Endothelial cell of umbilical vein (primary cell): ENCODE measurements around the gene BRD2. TPM values are rescaled to one million over a fixed set of nuclear protein-coding genes. Genes with fewer than 3 reads are reported as not detected.

Experiments used
- BruUV-seq: library from RNA; stranded (reverse); fragments of 400-500 nt; replicated peaks from 2 replicates; lab custom pipeline; 2021; lab: Mats Ljungman, UMichigan
- CTCF ChIA-PET: fragments of 300-600, 350-600 bp; sonication (Branson Sonifier 250); formaldehyde crosslinking; loops from one replicate; lab custom pipeline; 2021; ENCODE audit warnings: antibody characterized with exemption, inconsistent platforms; lab: Charles Lee
- POLR2A ChIA-PET: fragments of 300-600, 350-600 bp; sonication (Branson Sonifier 250); formaldehyde crosslinking; loops from one replicate; lab custom pipeline; 2021; ENCODE audit warnings: antibody characterized with exemption, inconsistent platforms; lab: Charles Lee
- DNase-seq: peaks from one replicate; pipeline ENCODE4 v3.0.0-alpha.2; 2011; ENCODE audit warnings: low read depth, low spot score
- FAIRE-seq: peaks from 2 replicates; lab custom pipeline; 2011; peaks lifted over from hg19 to GRCh38; lab: Jason Lieb, UNC
- H2AFZ ChIP-seq: 2 replicates; pipeline ENCODE4 v1.6.0; 2012; ENCODE audit warnings: low read depth, low read length, control low read depth, inconsistent platforms
- H3K27ac ChIP-seq: 2 replicates; pipeline ENCODE4 v1.5.1; 2011; ENCODE audit warnings: low read depth, mild to moderate bottlenecking, control low read depth, low read length, moderate library complexity; ENCODE audit not compliant: insufficient read depth
- H3K27me3 ChIP-seq, 2 experiments: 2 replicates each; pipeline versions ENCODE4 v1.6.0 to v1.6.1; 2011; ENCODE audit warnings: low read length in 2 of 2, mixed read lengths in 1 of 2; ENCODE audit not compliant: control insufficient read depth in 2 of 2, insufficient read depth in 2 of 2
- H3K36me3 ChIP-seq, 2 experiments: 2 replicates in 1 of 2; 3 replicates in 1 of 2; pipeline ENCODE4 v1.5.1; 2011; ENCODE audit warnings: low read length in 2 of 2, mild to moderate bottlenecking in 1 of 2, moderate library complexity in 1 of 2; ENCODE audit not compliant: control insufficient read depth in 2 of 2, insufficient read depth in 2 of 2; ENCODE audit errors: extremely low read depth in 1 of 2
- H3K4me1 ChIP-seq: 3 replicates; pipeline ENCODE4 v1.5.1; 2011; ENCODE audit warnings: mild to moderate bottlenecking, low read length; ENCODE audit not compliant: control insufficient read depth, insufficient read depth; ENCODE audit errors: extremely low read depth
- H3K4me2 ChIP-seq: 2 replicates; pipeline ENCODE4 v1.6.1; 2011; ENCODE audit warnings: low read length, control low read depth, mixed read lengths; ENCODE audit not compliant: insufficient read depth
- H3K4me3 ChIP-seq, 3 experiments: fragments of 200-600 bp in 1 of 3; sonication (generic), shearing (Covaris generic) in 1 of 3; replicated peaks in 1 of 3; 2 replicates each; pipeline ENCODE4 v1.5.1; 2011 to 2016; ENCODE audit warnings: control low read depth in 3 of 3, low read length in 3 of 3, mild to moderate bottlenecking in 2 of 3, inconsistent platforms in 1 of 3, low read depth in 1 of 3, moderate library complexity in 1 of 3; ENCODE audit not compliant: insufficient read depth in 1 of 3
- H3K79me2 ChIP-seq: 2 replicates; pipeline ENCODE4 v1.6.0; 2012; ENCODE audit warnings: low read length, inconsistent platforms; ENCODE audit not compliant: control insufficient read depth, insufficient read depth
- H3K9ac ChIP-seq: replicated peaks from 2 replicates; pipeline ENCODE3; 2011; ENCODE audit warnings: low read length, control low read depth; ENCODE audit not compliant: insufficient read depth; ENCODE audit errors: extremely low read depth
- H3K9me1 ChIP-seq: replicated peaks from 3 replicates; pipeline ENCODE4 v1.6.0; 2011; ENCODE audit warnings: mild to moderate bottlenecking, low read length; ENCODE audit not compliant: control insufficient read depth, insufficient read depth; ENCODE audit errors: extremely low read depth
- H3K9me3 ChIP-seq: replicated peaks from 2 replicates; pipeline ENCODE4 v1.5.1; 2012; ENCODE audit warnings: low read length, inconsistent platforms; ENCODE audit not compliant: control insufficient read depth, insufficient read depth
- H4K20me1 ChIP-seq: replicated peaks from 2 replicates; pipeline ENCODE3; 2011; ENCODE audit warnings: mild to moderate bottlenecking, low read length; ENCODE audit not compliant: control insufficient read depth, insufficient read depth; ENCODE audit errors: extremely low read depth
- EZH2 ChIP-seq: IDR thresholded peaks from 2 replicates; pipeline ENCODE4 v1.6.1; 2012; ENCODE audit warnings: borderline replicate concordance, low read depth, mild to moderate bottlenecking, moderate library complexity, low read length, inconsistent platforms; ENCODE audit not compliant: severe bottlenecking
- JUN ChIP-seq: IDR thresholded peaks from 2 replicates; pipeline ENCODE4 v1.6.1; 2011; ENCODE audit warnings: borderline replicate concordance, low read depth; ENCODE audit not compliant: insufficient read length, insufficient read depth
- POLR2A ChIP-seq: IDR thresholded peaks from 2 replicates; pipeline ENCODE4 v1.6.1; 2012; ENCODE audit warnings: low read depth, mild to moderate bottlenecking, control low read depth, low read length
- dilution Hi-C: fragments of 300-500 bp; cut with MboI; formaldehyde crosslinking; loops from one replicate; pipeline ENCODE4 v1.15.0; 2019; ENCODE audit warnings: low sequenced_read_pairs; ENCODE audit not compliant: extremely low pct_ligation_motif_present
- intact Hi-C: fragments of 100-400 bp; cut with micrococcal nuclease; formaldehyde crosslinking; loops from one replicate; pipeline ENCODE4 v1.10.0; 2022
- polyA plus RNA-seq, 4 experiments: library from polyadenylated mRNA; depleted of rRNA in 3 of 4; stranded (reverse) in 3 of 4; unstranded in 1 of 4; fragments of >200 nt; gene quantifications; 2 replicates each; pipeline versions ENCODE4 v1.2.1 to v1.2.3, GENCODE V29; 2011 to 2012; ENCODE audit warnings: missing spikeins in 1 of 4
- total RNA-seq: library from RNA; stranded (reverse); gene quantifications from 2 replicates; pipeline ENCODE4 v1.2.3, GENCODE V29; 2021

Gene BRD2
- total and polyA plus RNA-seq, 2 donors (not counting 3 experiments of a cell fraction or from before 2014, with no cell fraction given) = 131 to 197 TPM

- no peak for FAIRE-seq
- no peak for DNase-seq
- no peak overlapping the region for H3K4me2 ChIP-seq
- no peaks in the 10 kb centered on the region for H3K4me1 ChIP-seq
- intact Hi-C loops (no loop called here), dilution Hi-C loops (no loop called here)
- H4K20me1 ChIP-seq = no peaks in the 10 kb centered on the region
- no peaks in the 10 kb centered on the region for H3K9me1 ChIP-seq
- no peaks in the 10 kb centered on the region for H3K9me3 ChIP-seq
- POLR2A ChIA-PET = no interaction called here
- H3K9ac ChIP-seq = no peak overlapping the region
- no peak overlapping the region for H3K27ac ChIP-seq
- TF ChIP-seq JUN = no peak
- peaks cover 9 to 38% of the 10 kb centered on the region in 2 experiments for H3K27me3 ChIP-seq
- CTCF ChIA-PET = interaction anchor here (1.0 kb wide), 1 partner anchor 75 kb away, joined by 4 read pairs; no protein-coding TSS in a partner anchor
- H3K79me2 ChIP-seq = no peaks in the 10 kb centered on the region
- H3K4me3 ChIP-seq = no peak overlapping the region
- no peaks in the 10 kb centered on the region for H3K36me3 ChIP-seq
- no TSS peak for BruUV-seq
- no peak overlapping the region for H2AFZ ChIP-seq
Measured at GRCh38 chr6:33007831-33008400, 39.5 kb downstream of the BRD2 start.

GRCh38 chr6:33008944-33009861, 40.8 kb downstream of the BRD2 start, which contains the start of gene HLA-DOA:
TSS of gene HLA-DOA (minus strand) at chr6:33009591.
- CTCF ChIA-PET = interaction anchor here (1.1 to 1.2 kb wide), 2 partner anchors 76 to 117 kb away, joined by 3 read pairs; no protein-coding TSS in a partner anchor
- no peak within 1 kb of the TSS for H3K9ac ChIP-seq
- DNase-seq (peak; percentile 30), FAIRE-seq (peak; percentile 42)
- no peak within 1 kb of the TSS for H3K4me3 ChIP-seq
- dilution Hi-C loops (no loop called here), intact Hi-C loops (no loop called here)
- no TSS peak for BruUV-seq
- peak; percentile 36 for TF ChIP-seq EZH2
- no peak for TF ChIP-seq POLR2A
- H3K27ac ChIP-seq = no peak within 1 kb of the TSS
- no peaks in the 10 kb centered on the region for H3K9me1 ChIP-seq
- no peaks in the 10 kb centered on the region for H3K79me2 ChIP-seq
- no peaks in the 10 kb centered on the region for H3K4me1 ChIP-seq
- H4K20me1 ChIP-seq = no peaks in the 10 kb centered on the region
- no peaks in the 10 kb centered on the region for H3K36me3 ChIP-seq
- H2AFZ ChIP-seq = peak within 1 kb of the TSS; percentile 31
- H3K27me3 ChIP-seq = peaks cover 13 to 37% of the 10 kb centered on the region in 2 experiments
- POLR2A ChIA-PET = no interaction called here
- H3K4me2 ChIP-seq = no peak within 1 kb of the TSS
- H3K9me3 ChIP-seq = no peaks in the 10 kb centered on the region
